GM12874 (cell line): ENCODE results near the gene SBK3.

ENCODE experiments used
- CTCF ChIP-seq: IDR thresholded peaks from 2 replicates; pipeline ENCODE4 v1.5.1; 2011; ENCODE audit warnings: low read depth, mild to moderate bottlenecking, control low read depth, low read length, moderate library complexity; ENCODE audit not compliant: insufficient read depth

SBK3 gene

DNA sequence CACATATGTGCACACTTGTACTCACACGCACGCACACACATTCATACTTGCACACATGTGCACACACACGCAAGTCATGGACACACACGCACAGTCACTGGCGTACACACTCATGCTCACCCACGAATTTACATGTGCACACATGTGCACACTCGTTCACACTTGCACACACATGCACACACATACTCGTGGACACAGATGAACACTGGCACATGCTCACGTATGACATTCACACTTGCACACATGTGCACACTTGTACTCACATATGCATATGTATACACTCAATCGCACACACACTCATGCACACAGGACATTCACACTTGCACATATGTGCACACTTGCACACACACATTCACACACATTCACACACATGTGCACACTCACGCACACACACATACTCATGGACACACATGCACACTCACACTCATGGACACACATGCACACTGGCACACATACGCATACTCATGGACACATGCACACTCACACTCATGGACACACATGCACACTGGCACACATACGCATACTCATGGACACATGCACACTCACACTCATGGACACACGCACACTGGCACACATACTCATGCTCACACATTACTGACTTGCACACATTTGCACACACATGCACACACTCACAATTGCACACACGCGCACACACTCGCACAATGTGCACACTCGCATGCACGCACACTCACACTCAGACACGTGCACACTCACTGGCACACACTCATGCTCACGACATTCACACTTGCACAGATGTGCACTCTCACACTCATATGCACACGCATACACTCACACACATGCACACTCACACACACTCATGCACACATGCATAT is 17.9 kb downstream of the SBK3 start:
- no peak for TF ChIP-seq CTCF

GRCh38 chr19:55526216-55527196 is 18.8 kb downstream of the SBK3 start:
- no peak for TF ChIP-seq CTCF

DNA sequence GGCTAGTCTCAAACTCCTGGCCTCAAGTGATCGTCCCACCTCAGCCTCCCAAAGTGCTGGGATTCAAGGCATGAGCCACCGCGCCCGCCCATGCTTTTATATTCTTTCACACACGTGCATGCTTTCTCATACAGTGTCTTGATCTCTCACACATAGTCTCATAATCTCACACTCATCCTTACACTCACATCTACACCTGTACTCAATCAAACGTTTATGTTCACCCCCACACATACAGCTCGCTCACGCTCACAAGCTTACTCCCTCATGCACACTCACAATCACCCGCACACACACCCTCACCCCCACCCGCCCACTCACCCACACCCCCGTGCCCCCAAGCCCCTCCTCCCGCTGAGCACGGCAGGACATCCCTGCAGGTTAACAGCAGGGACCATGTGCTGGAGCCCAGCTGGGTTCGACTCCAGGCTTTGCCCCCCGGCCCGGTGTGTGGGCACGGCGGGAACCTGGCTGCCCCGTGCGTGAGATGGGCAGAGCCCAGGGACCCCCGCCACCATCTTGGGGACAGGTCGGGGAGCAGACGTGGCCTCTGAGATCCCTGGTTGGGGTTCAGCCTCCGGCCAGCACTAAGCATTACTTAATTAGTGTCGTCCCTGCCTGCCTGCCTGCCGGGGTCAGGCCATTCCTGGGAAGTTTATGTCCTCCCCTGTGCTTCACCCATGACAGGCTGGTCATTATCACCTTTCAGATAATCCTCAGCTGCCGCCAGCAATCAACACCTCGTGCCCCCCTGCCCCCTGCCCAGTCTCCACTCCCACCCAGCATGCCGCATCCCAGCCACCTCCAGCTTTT is 19.8 kb downstream of the SBK3 start:
- no peak for TF ChIP-seq CTCF

DNA sequence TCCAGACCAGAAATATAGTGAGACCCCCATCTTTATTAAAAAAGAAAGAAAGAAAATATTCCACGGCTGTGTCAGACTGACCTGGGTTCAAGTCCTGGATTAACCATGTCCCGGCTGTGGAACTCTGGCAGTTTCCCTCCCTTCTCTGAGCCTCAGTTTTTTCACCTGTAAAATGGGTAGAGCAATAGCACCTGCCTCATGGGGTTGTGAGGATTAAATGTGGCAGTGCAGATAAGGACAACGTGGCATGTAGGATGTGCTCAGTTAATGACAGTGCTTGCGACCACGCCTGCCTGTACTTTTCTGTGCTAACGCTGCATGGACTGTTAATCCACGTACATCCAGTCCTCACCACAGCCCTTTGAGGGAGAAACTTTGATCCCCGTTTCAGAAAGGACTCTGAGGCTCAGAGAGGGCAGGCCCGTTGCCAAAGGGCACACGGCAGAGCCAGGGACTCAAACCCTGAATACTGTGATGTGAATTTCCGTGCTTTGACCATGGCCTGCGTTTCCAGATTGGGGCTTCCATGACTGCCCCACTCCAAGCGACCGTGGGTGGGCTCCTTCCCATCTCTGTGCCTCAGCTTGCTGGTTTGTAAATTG is 24.6 kb downstream of the SBK3 start:
- no peak for TF ChIP-seq CTCF

- no peak for TF ChIP-seq CTCF
These were observed 25.7 kb downstream of the SBK3 start for GRCh38 chr19:55519451-55520311.

DNA sequence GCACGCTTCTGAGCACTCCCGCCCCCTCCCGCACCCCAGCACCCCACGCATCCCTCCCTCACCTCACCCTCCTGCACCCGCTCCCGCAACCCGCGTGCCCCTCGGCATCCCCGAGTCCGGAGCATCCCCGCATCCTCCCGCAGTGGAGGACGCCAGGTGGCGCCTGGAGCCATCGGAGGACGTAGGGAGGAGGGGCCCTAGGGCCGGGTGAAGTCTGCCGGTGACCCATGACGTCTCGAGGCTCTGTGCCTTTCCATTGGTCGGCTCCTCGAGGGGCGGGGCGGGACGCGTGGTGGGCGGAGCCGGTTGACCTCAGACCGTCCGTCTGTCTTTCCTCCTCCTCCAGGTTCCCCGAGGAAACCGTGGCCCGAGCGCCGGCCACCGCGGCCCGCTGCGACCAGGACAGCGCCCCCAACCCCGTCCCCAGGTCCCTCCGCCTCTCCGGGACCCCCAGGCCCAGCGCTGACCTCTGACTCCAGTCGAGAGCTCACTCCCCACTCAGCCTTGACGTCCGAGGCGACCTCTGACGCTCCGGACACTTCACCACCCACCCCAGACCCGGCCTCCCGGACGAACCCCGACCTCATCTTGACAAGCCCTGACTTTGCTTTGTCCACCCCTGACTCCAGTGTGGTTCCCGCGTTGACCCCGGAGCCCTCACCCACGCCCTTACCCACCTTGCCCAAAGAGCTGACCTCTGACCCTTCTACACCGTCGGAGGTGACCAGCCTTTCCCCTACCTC is 28.3 kb downstream of the SBK3 start:
- peak; percentile 92 for TF ChIP-seq CTCF
